Subcutaneous abdominal adipose tissue (tissue), 5 donors: Measurements from ENCODE around the gene ZBED1.
"Not testable (repeated sequence)": the region's sequence is repeated elsewhere in the genome, so short reads cannot be mapped to it uniquely, and the experiment has no call there.

ENCODE experiments used
- H3K27ac ChIP-seq: one replicate; pipeline ENCODE4 v1.7.0; 2013; ENCODE audit warnings: low read depth, mild to moderate bottlenecking, inconsistent platforms, low read length, moderate library complexity
- H3K27me3 ChIP-seq, 5 donors: one replicate each; pipeline ENCODE4 v1.7.0; 2013; ENCODE audit warnings: low read length in 5 of 5, inconsistent platforms in 1 of 5; ENCODE audit not compliant: control insufficient read depth in 5 of 5, insufficient read depth in 4 of 5
- H3K36me3 ChIP-seq, 5 donors: one replicate each; pipeline ENCODE4 v1.7.0; 2013; ENCODE audit warnings: low read length in 5 of 5; ENCODE audit not compliant: control insufficient read depth in 5 of 5, insufficient read depth in 5 of 5
- H3K4me1 ChIP-seq, 5 donors: one replicate each; pipeline ENCODE4 v1.7.0; 2013; ENCODE audit warnings: low read length in 5 of 5, mild to moderate bottlenecking in 3 of 5, moderate library complexity in 1 of 5; ENCODE audit not compliant: control insufficient read depth in 5 of 5, insufficient read depth in 5 of 5
- H3K4me3 ChIP-seq, 5 donors: one replicate each; pipeline ENCODE4 v1.7.0; 2013; ENCODE audit warnings: low read length in 5 of 5, low read depth in 1 of 5
- H3K9ac ChIP-seq, 5 donors: one replicate each; pipeline ENCODE4 v1.7.0; 2013; ENCODE audit warnings: low read length in 5 of 5, mild to moderate bottlenecking in 4 of 5, moderate library complexity in 3 of 5
- H3K9me3 ChIP-seq, 5 donors: one replicate each; pipeline ENCODE4 v1.7.0; 2013; ENCODE audit warnings: low read length in 5 of 5; ENCODE audit not compliant: control insufficient read depth in 5 of 5
- donor health status: healthy.
- donor health status: healthy.
- donor health status: healthy.
- donor health status: healthy.
- donor health status: healthy.

Gene ZBED1

DNA sequence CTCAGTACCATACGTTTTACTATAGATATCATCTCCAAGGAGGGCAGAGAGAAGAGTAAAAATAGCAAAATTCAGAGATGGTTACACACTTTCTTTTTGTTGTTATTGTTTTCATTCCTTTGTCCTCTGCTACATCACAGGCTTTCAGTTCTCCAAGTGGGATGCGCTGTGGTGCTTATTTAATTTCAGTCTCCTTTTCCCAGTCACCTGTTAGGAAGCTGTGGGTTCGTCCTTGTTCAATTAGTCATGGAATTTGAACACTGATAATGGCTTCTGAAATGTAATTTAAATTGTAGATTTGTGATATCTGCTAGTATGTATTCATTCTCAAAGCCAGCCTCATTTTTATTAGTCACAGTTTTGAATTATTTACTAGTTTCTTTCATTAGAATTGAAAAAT is 38.8 kb upstream of the ZBED1 start:
- Histone ChIP-seq H3K4me3 (no peak overlapping the region), H3K9ac (no peak overlapping the region), H3K27ac (no peak overlapping the region), H3K36me3 (no peaks in the 10 kb centered on the region), H3K9me3 (no peaks in the 10 kb centered on the region), H3K4me1 (no peaks in the 10 kb centered on the region), H3K27me3 (peaks cover 0 to 8% (median 3%) of the 10 kb centered on the region in 5 donors)

DNA sequence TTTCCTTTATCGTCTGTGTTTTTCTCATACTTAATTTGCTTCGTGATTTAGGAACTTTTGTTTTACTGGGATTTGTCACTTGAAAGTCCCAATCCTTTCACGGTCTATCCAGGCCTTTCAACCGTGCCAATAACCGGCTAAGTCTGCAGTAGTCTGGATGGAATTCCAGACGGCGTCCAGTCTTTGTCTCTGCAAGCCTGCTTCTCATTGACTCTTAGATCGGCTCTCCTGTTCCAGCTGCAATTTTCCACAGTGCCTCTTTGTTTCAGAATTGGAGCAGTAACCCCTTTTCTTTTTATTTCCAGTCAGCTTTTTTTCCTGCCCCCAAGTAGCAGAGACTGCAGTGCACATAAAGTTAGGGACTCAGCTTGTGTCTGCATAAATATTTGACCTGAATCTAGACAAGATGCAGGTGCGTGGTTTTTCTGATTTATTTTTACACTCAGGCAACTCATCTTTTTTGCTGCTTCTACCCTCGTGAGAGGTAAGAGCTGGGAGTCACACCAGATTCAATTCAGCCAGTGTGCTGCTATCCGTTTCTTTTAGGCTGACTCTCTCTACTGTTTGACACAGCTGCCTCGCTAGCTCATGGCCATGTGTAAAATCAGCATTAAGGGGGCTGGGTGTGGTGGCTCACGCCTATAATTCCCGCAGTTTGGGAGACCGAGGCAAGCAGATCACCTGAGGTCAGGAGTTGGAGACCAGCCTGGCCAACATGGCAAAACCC is 37.4 kb upstream of the ZBED1 start:
- H3K9ac ChIP-seq, result no peak overlapping the region
- H3K27me3 ChIP-seq, result peaks cover 0 to 7% (median 3%) of the 10 kb centered on the region in 5 donors
- no peaks in the 10 kb centered on the region for H3K9me3 ChIP-seq
- H3K4me3 ChIP-seq, result no peak overlapping the region
- H3K36me3 ChIP-seq, result no peaks in the 10 kb centered on the region
- no peak overlapping the region for H3K27ac ChIP-seq
- no peaks in the 10 kb centered on the region for H3K4me1 ChIP-seq

DNA sequence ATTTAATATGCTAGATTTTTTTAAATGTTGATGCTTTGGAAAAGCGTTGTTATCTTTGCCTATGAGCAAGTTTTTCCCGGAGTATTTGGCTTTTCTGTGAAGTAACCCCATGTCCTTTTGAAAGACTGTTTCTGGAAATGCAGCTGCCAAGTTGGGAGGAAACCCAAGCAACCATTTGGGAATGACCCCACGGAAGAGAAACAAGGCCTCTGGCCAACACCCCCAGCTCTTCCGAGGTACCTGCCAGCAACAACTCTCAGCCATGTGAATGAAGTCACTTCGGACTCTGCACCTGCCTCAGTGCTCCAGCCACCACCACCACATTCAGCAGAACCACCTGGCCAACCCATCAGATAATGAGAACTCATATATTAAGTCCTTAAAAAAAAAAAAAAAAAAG is 36.2 kb upstream of the ZBED1 start:
- Histone ChIP-seq H3K9ac (no peak overlapping the region), H3K9me3 (no peaks in the 10 kb centered on the region), H3K4me3 (no peak overlapping the region), H3K27me3 (peaks cover 0 to 6% (median 3%) of the 10 kb centered on the region in 5 donors), H3K4me1 (no peaks in the 10 kb centered on the region), H3K27ac (no peak overlapping the region), H3K36me3 (no peaks in the 10 kb centered on the region)

DNA sequence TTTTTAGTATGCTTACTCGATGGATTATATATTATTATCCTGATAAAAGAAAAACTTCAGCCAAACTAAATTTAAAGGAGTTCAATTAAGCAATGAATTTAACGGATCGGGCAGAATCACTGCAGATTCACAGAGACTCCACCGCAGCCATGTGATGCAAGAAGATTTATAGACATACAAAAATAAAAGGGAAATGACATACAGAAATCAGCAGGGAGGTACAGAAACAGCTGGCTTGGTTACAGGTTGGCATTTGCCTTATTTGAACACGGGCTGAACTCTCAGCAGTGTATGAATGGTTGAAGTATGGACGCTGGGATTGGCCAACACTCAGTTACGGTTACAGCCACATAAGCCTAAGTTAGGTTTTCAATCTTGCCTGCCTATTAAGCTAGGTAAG is 35.4 kb upstream of the ZBED1 start:
- Histone ChIP-seq H3K9ac (no peak overlapping the region), H3K27me3 (peaks cover 0 to 5% (median 3%) of the 10 kb centered on the region in 5 donors), H3K36me3 (no peaks in the 10 kb centered on the region), H3K4me3 (no peak overlapping the region), H3K27ac (no peak overlapping the region), H3K9me3 (no peaks in the 10 kb centered on the region), H3K4me1 (no peaks in the 10 kb centered on the region)

DNA sequence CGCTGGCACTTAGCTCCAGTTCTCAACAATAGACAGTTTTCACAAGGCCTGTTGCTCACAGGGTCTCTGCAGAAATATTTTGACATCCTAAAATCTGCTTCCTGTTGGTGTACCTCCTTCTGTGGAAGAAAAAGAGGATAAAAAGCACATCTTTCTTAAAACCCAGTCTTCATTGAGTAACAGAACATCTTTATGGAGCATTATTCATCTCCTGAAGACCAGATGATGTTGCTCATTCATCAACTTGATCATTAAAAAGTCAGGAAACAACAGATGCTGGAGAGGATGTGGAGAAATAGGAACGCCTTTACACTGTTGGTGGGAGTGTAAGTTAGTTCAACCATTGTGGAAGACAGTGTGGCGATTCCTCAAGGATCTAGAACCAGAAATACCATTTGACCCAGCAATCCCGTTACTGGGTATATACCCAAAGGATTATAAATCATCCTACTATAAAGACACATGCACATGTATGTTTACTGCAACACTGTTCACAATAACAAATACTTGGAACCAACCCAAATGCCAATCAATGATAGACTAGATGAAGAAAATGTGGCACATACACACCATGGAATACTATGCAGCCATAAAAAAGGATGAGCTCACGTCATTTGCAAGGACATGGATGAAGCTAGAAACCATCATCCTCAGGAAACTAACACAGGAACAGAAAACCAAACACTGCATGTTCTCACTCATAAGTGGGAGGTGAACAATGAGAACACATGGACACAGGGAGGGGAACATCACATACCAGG is 33.7 kb upstream of the ZBED1 start:
- not testable (repeated sequence) for H3K4me3 ChIP-seq, H3K27me3 ChIP-seq, H3K4me1 ChIP-seq, H3K27ac ChIP-seq, H3K9ac ChIP-seq, H3K36me3 ChIP-seq, H3K9me3 ChIP-seq

DNA sequence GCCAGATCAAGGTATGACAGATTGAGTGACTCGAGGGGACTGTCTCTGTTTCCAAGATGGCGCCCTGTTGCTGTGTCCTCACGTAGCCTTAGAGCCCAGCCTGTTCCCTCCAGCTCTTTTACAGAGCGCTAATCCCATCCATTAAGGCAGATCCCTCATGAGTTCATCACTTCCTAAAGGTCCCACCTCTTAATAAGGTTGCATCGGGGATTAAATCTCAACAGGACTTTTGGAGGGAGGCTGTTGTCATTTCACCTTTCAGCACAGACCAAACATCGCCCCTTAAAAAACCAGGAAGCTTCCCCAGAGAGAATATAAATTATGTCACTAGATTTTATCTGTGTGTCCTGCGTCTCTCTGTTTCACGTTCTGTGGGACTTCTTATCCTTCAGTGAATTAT is 32.6 kb upstream of the ZBED1 start:
- peaks cover 0 to 5% (median 3%) of the 10 kb centered on the region in 5 donors for H3K27me3 ChIP-seq
- H3K27ac ChIP-seq, result no peak overlapping the region
- no peaks in the 10 kb centered on the region for H3K9me3 ChIP-seq
- no peaks in the 10 kb centered on the region for H3K4me1 ChIP-seq
- H3K9ac ChIP-seq, result no peak overlapping the region
- H3K36me3 ChIP-seq, result no peaks in the 10 kb centered on the region
- H3K4me3 ChIP-seq, result no peak overlapping the region

DNA sequence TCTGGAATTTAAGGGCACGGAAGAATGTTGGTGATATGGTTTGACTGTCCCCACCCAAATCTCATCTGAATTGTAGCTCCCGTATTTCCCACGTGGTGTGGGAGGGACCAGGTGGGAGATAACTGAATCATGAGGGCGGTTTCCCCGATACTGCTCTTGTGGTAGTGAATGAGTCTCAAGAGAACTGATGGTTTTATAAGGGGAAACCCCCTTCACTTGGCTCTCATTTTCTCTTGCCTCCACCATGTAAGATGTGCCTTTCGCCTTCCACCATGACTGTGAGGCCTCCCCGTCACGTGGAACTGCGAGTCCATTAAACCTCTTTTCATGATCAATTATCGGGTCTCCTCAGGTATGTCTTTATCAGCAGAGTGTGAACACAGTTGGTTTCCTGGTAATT is 25.6 kb upstream of the ZBED1 start:
- H3K27ac ChIP-seq, result no peak overlapping the region
- H3K4me1 ChIP-seq, result no peaks in the 10 kb centered on the region
- H3K4me3 ChIP-seq, result no peak overlapping the region
- no peaks in the 10 kb centered on the region for H3K9me3 ChIP-seq
- H3K27me3 ChIP-seq, result peaks cover 0 to 7% (median 0%) of the 10 kb centered on the region in 5 donors
- H3K36me3 ChIP-seq, result no peaks in the 10 kb centered on the region
- no peak overlapping the region for H3K9ac ChIP-seq

DNA sequence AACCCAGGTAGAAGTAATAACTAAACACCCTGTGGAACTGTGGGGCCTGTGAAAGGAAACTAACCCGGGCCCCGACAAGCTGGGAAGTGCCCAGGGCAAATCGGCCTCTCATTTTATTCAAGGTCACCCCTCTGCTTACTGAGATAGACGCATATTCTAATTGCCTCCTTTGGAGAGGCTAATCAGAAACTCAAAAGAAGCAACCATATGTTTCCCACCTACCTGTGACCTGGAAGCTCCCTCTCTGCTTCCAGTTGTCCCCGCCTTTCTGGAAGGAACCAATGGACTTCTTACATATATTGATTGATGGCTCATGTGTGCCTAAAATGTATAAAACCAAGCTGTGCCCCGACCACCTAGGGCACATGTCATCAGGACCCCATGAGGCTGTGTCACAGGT is 23.1 kb upstream of the ZBED1 start:
- Histone ChIP-seq H3K9ac (no peak overlapping the region), H3K4me3 (no peak overlapping the region), H3K27me3 (peaks cover 0 to 7% (median 0%) of the 10 kb centered on the region in 5 donors), H3K36me3 (no peaks in the 10 kb centered on the region), H3K9me3 (peaks cover 0 to 3% (median 0%) of the 10 kb centered on the region in 5 donors), H3K27ac (no peak overlapping the region), H3K4me1 (peaks cover 0 to 3% (median 0%) of the 10 kb centered on the region in 5 donors)

DNA sequence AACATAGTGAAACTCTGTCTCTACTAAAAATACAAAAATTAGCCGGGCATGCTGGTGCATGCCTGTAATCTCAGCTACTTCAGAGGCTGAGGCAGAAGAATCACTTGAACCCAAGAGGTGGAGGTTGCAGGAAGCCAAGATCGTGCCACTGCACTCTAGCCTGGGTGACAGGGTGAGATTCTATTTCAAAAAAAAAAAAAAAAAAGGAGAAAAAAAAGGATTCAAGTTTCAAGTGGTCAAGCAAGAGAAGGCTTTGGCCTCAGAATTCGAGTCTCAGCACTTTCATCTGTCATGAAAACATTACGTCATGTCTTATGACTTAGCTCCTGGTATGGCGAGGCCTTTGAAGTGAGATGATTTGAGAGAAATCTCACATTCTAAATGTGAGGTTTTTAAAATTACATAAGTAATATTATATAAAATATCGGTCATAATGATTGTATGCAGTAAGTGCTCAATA is 21.2 kb upstream of the ZBED1 start:
- Histone ChIP-seq H3K9ac (no peak overlapping the region), H3K27me3 (peaks cover 0 to 5% (median 0%) of the 10 kb centered on the region in 5 donors), H3K4me1 (peaks cover 0 to 3% (median 0%) of the 10 kb centered on the region in 5 donors), H3K27ac (no peak overlapping the region), H3K4me3 (no peak overlapping the region), H3K36me3 (no peaks in the 10 kb centered on the region), H3K9me3 (peaks cover 0 to 3% (median 0%) of the 10 kb centered on the region in 5 donors)
